Parathyroid adenoma (tissue), 2 donors: Measurements from ENCODE around the gene POLR1A.

Source experiments
- H2AFZ ChIP-seq: fragments of 300-600 bp; sonication (generic); one replicate; pipeline ENCODE4 v1.7.0; 2017; ENCODE audit warnings: antibody characterized with exemption, mild to moderate bottlenecking
- H3K27ac ChIP-seq: fragments of 300-600 bp; sonication (generic); one replicate; pipeline ENCODE4 v1.7.0; 2017
- H3K27me3 ChIP-seq: fragments of 300-600 bp; sonication (generic); one replicate; pipeline ENCODE4 v1.7.0; 2017; ENCODE audit warnings: low read length; ENCODE audit not compliant: control insufficient read depth, insufficient read depth
- H3K36me3 ChIP-seq: fragments of 300-600 bp; sonication (generic); one replicate; pipeline ENCODE4 v1.7.0; 2017; ENCODE audit warnings: low read length; ENCODE audit not compliant: control insufficient read depth, insufficient read depth
- H3K4me1 ChIP-seq: fragments of 300-600 bp; sonication (generic); one replicate; pipeline ENCODE4 v1.7.0; 2017; ENCODE audit warnings: control low read depth
- H3K4me2 ChIP-seq: fragments of 300-600 bp; sonication (generic); one replicate; pipeline ENCODE4 v1.7.0; 2017; ENCODE audit warnings: low read length
- H3K4me3 ChIP-seq: fragments of 300-600 bp; sonication (generic); one replicate; pipeline ENCODE4 v1.7.0; 2017; ENCODE audit warnings: low read depth, low read length
- H3K79me2 ChIP-seq: fragments of 300-600 bp; sonication (generic); one replicate; pipeline ENCODE4 v1.7.0; 2017; ENCODE audit warnings: control low read depth
- H3K9ac ChIP-seq: fragments of 300-600 bp; sonication (generic); one replicate; pipeline ENCODE4 v1.7.0; 2017; ENCODE audit warnings: mild to moderate bottlenecking
- H3K9me3 ChIP-seq: fragments of 300-600 bp; sonication (generic); one replicate; pipeline ENCODE4 v1.7.0; 2017; ENCODE audit warnings: low read length; ENCODE audit not compliant: control insufficient read depth
- TF ChIP-seq, protein P1 (sequence below): fragments of 300-600 bp; sonication (generic); IDR thresholded peaks from one replicate; pipeline ENCODE4 v1.7.0; 2017; ENCODE audit warnings: antibody characterized with exemption, mild to moderate bottlenecking
- donor health status: primary hyperparathyroidism.

Gene POLR1A

DNA sequence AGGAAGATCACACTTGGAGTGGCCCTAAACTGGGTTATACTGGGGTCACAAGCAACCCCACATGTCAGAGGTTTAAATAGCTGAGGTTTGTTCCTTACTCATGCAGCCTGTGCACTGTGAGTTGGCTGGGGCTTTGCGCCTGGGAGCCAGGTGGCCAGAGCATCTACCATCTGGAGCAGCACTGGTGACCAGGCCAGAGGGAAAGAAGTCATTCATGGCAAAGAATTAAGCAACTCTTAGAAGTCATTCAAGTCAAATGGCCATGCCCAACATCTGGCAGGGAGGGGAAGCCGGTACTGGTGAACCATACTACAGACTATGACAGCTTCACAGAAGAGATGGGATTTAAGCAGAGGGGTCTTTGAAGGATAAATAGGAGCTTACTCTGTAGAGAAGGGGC, 90.7 kb downstream of the POLR1A start:
- peaks cover 3% of the 10 kb centered on the region for H3K4me1 ChIP-seq
- no peaks in the 10 kb centered on the region for H3K36me3 ChIP-seq
- H3K27ac ChIP-seq, result no peak overlapping the region
- no peak overlapping the region for H2AFZ ChIP-seq
- no peaks in the 10 kb centered on the region for H3K9me3 ChIP-seq
- no peak overlapping the region for H3K4me2 ChIP-seq
- H3K9ac ChIP-seq, result no peak overlapping the region
- H3K79me2 ChIP-seq, result no peaks in the 10 kb centered on the region
- no peaks in the 10 kb centered on the region for H3K27me3 ChIP-seq
- TF ChIP-seq, protein P1, sequence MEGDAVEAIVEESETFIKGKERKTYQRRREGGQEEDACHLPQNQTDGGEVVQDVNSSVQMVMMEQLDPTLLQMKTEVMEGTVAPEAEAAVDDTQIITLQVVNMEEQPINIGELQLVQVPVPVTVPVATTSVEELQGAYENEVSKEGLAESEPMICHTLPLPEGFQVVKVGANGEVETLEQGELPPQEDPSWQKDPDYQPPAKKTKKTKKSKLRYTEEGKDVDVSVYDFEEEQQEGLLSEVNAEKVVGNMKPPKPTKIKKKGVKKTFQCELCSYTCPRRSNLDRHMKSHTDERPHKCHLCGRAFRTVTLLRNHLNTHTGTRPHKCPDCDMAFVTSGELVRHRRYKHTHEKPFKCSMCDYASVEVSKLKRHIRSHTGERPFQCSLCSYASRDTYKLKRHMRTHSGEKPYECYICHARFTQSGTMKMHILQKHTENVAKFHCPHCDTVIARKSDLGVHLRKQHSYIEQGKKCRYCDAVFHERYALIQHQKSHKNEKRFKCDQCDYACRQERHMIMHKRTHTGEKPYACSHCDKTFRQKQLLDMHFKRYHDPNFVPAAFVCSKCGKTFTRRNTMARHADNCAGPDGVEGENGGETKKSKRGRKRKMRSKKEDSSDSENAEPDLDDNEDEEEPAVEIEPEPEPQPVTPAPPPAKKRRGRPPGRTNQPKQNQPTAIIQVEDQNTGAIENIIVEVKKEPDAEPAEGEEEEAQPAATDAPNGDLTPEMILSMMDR, result no peak
- no peak overlapping the region for H3K4me3 ChIP-seq

DNA sequence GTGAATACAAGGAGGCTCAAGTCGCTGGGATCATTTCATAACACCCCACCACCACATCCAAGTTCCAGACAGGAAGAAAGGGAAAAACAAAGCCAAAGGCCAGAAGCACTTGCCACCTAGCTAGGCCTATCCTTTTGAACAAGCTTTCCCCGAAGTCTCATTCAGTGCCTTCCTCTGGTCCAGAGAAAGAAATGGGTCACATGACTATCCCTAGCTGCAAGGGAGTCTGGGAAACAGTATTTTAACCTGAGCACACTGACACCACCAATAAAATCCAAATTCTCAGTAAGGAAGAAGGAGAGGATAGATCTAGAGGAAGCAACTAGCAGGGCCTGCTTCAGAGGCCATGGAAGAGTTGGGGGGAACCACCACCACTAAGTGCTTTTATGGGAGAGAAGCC, 91.2 kb downstream of the POLR1A start:
- Histone ChIP-seq H3K27me3 (no peaks in the 10 kb centered on the region), H3K4me1 (peaks cover 3% of the 10 kb centered on the region), H3K9me3 (no peaks in the 10 kb centered on the region), H3K9ac (no peak overlapping the region), H3K27ac (no peak overlapping the region), H3K36me3 (no peaks in the 10 kb centered on the region), H2AFZ (no peak overlapping the region), H3K4me2 (no peak overlapping the region), H3K79me2 (no peaks in the 10 kb centered on the region), H3K4me3 (no peak overlapping the region)
- TF ChIP-seq, protein P1, result no peak

DNA sequence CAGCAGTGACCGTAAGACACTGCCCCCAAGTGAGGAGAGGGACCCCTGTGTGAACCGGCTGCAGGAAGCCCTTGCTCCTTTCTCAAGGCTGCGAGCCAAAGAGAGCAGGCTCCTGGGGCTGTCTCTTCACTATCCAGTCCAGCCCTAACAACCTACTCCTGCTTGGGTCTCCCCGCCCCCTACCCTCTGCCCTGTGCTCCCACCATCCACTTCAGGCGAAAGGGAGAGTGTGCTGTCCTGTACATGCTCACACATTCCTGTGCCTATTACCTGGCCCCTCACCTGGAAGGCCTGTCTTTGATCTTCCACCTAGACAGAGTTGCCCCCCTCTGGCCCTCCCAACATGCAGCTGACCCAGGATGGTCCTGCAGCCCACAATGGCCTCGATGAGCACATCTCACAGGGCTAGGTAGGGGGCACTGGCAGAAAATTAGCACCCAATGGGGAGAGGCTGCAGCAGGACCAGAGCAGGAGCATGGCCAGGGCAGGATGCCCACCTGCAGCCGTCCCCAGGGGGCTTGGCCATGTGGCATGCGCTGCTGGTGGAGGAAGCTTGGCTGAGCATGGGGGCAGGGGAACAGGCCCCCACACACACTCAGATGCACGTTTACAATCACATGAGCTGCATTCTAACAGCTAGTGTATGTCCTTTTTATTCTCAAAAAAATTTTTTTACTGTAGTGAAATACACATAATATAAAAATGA, 93.5 kb downstream of the POLR1A start:
- Histone ChIP-seq H3K36me3 (no peaks in the 10 kb centered on the region), H2AFZ (no peak overlapping the region), H3K27ac (no peak overlapping the region), H3K27me3 (no peaks in the 10 kb centered on the region), H3K4me1 (no peaks in the 10 kb centered on the region), H3K4me2 (no peak overlapping the region), H3K79me2 (no peaks in the 10 kb centered on the region), H3K9ac (no peak overlapping the region), H3K9me3 (no peaks in the 10 kb centered on the region), H3K4me3 (no peak overlapping the region)
- TF ChIP-seq, protein P1, result no peak

DNA sequence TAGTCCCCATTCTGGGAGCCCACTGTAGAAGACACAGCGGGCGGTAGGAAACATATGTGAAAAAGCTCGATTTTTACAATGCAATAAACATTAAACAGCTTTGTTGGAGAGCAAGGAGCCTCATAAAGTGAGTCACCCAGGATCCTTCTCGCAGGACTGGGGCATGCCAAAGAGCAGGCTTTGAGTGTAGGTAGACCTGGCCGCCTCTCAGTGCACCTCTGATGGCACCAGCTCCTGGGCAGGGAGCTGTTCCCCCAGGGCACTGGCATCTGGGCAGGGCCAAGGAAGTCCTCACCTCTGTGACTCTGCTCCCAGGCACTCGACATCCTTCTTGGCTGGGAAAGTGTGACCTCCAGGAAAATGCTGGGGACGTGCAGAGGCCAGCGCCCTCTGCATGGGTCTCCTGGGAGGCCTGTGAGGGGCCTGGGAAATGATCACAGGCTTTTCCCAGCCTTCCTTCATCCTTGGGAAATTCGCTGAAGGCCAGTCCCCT, 94.2 kb downstream of the POLR1A start:
- Histone ChIP-seq H3K4me1 (no peaks in the 10 kb centered on the region), H3K36me3 (no peaks in the 10 kb centered on the region), H3K79me2 (no peaks in the 10 kb centered on the region), H3K4me2 (no peak overlapping the region), H3K27me3 (no peaks in the 10 kb centered on the region), H3K9ac (no peak overlapping the region), H2AFZ (no peak overlapping the region), H3K4me3 (no peak overlapping the region), H3K27ac (no peak overlapping the region), H3K9me3 (no peaks in the 10 kb centered on the region)
- TF ChIP-seq, protein P1, result no peak

DNA sequence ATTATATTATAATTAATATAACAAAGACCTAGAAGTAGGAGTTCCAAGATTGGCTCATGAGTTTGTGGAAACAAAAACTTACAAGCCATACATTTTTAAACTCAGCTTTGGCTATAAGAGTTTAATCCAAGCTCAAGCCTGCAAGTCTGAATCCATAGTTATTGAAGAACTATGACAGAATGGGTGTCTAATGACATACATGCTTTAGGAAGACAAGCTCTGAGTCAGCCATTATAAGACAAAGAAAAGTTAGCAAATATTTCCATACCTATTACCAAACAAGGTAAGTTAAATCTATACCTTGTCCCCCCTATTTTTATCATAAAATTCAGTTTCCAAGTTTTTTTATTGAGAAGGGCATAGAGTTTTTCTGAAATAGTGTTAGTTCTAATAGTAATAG, 95.6 kb downstream of the POLR1A start:
- Histone ChIP-seq H3K79me2 (no peaks in the 10 kb centered on the region), H3K9ac (no peak overlapping the region), H3K9me3 (no peaks in the 10 kb centered on the region), H3K4me3 (no peak overlapping the region), H2AFZ (no peak overlapping the region), H3K27ac (no peak overlapping the region), H3K4me2 (no peak overlapping the region), H3K27me3 (no peaks in the 10 kb centered on the region), H3K4me1 (no peaks in the 10 kb centered on the region), H3K36me3 (no peaks in the 10 kb centered on the region)
- TF ChIP-seq, protein P1, result no peak
